SH-SY5Y (cell line): ENCODE measurements around the gene HDAC9.

Source experiments
- GATA2 ChIP-seq: IDR thresholded peaks from 2 replicates; pipeline ENCODE4 v1.6.1; 2011; ENCODE audit warnings: mild to moderate bottlenecking, low read depth, low read length
- GATA3 ChIP-seq: IDR thresholded peaks from 2 replicates; pipeline ENCODE4 v1.6.1; 2011; ENCODE audit warnings: low read depth, mild to moderate bottlenecking, low read length, moderate library complexity

- TF ChIP-seq GATA2 (no peak), GATA3 (no peak)
Observed at GRCh38 chr7:18475488-18475887, 20.1 kb upstream of the HDAC9 start.
